Tibial nerve (tissue), 4 donors: Measurements from ENCODE around the gene SRA1.

Source experiments
- EP300 ChIP-seq, 2 donors: sonication (generic); formaldehyde crosslinking; IDR thresholded peaks; one replicate each; pipeline ENCODE4 v1.6.1; 2017; ENCODE audit warnings: antibody characterized with exemption in 2 of 2, mild to moderate bottlenecking in 1 of 2
- POLR2A ChIP-seq, 2 donors: fragments of 450-650 bp; IDR thresholded peaks; one replicate each; pipeline ENCODE4 v1.6.1; 2017; ENCODE audit warnings: antibody characterized with exemption in 2 of 2, mild to moderate bottlenecking in 2 of 2, moderate library complexity in 2 of 2
- TF ChIP-seq, protein P1 (sequence below), 5 experiments: fragments of 200-600 bp in 3 of 5; fragments of 450-650 bp in 2 of 5; sonication (generic) in 3 of 5; IDR thresholded peaks; one replicate each; pipeline ENCODE4 v1.5.1; 2016 to 2019; ENCODE audit warnings: antibody characterized with exemption in 5 of 5, mild to moderate bottlenecking in 3 of 5, moderate library complexity in 2 of 5

DNA sequence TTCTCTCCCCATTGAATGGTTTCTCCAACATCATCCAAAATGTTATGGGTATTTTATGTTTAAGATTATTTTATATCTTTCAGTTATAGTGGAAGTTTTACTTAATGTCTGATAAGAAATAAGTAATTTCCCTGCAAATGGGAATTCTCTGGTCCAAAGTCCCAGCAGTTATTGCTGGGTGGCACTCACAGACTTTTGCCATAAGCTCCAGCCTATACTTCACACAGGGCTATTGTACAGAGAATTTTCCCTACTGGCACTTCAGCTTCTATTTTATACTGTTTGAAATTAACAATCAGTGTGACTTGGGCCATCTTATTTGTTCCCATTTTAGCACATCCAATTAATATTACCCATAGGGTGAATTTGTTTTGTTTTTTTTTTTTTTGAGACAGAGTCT, 42.8 kb upstream of the SRA1 start:
- TF ChIP-seq POLR2A (IDR thresholded peaks at IDR 0.05) (no peak), EP300 (IDR thresholded peaks at IDR 0.05) (no peak)
- TF ChIP-seq, protein P1, sequence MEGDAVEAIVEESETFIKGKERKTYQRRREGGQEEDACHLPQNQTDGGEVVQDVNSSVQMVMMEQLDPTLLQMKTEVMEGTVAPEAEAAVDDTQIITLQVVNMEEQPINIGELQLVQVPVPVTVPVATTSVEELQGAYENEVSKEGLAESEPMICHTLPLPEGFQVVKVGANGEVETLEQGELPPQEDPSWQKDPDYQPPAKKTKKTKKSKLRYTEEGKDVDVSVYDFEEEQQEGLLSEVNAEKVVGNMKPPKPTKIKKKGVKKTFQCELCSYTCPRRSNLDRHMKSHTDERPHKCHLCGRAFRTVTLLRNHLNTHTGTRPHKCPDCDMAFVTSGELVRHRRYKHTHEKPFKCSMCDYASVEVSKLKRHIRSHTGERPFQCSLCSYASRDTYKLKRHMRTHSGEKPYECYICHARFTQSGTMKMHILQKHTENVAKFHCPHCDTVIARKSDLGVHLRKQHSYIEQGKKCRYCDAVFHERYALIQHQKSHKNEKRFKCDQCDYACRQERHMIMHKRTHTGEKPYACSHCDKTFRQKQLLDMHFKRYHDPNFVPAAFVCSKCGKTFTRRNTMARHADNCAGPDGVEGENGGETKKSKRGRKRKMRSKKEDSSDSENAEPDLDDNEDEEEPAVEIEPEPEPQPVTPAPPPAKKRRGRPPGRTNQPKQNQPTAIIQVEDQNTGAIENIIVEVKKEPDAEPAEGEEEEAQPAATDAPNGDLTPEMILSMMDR (IDR thresholded peaks at IDR 0.05), result no peak
